Activated CD4-positive, alpha-beta T cell treated with anti-CD3 and anti-CD28 coated beads, Interleukin-2, amount 50 U/mL, for 48 hours (primary cell): ENCODE measurements around the gene SAAL1.

Experiments
- DNase-seq, 2 experiments: peaks; one replicate each; pipeline ENCODE4 v3.0.0-alpha.2; 2020

Gene SAAL1

GRCh38 chr11:18081551-18081950 is 24.3 kb downstream of the SAAL1 start:
- no peak for DNase-seq

- no peak for DNase-seq
Observed at GRCh38 chr11:18080451-18080850, 25.4 kb downstream of the SAAL1 start.

- DNase-seq, result no peak
Observed at GRCh38 chr11:18078909-18079308, 27.0 kb downstream of the SAAL1 start.

- DNase-seq, result no peak
Observed at GRCh38 chr11:18075444-18075843, 30.4 kb downstream of the SAAL1 start.

GRCh38 chr11:18071098-18071705 is 34.7 kb downstream of the SAAL1 start:
- DNase-seq, result no peak

- no peak for DNase-seq
Observed at GRCh38 chr11:18067372-18067771, 38.5 kb downstream of the SAAL1 start.

GRCh38 chr11:18066626-18067025 is 39.3 kb downstream of the SAAL1 start:
- DNase-seq, result no peak

- DNase-seq, result no peak
Observed at GRCh38 chr11:18065572-18065971, 40.3 kb downstream of the SAAL1 start.

GRCh38 chr11:18064450-18065054 is 41.3 kb downstream of the SAAL1 start:
- DNase-seq, result no peak

- no peak for DNase-seq
Observed at GRCh38 chr11:18063862-18064434, 41.9 kb downstream of the SAAL1 start.

- DNase-seq, result no peak
Observed at GRCh38 chr11:18063125-18063524, 42.8 kb downstream of the SAAL1 start.

GRCh38 chr11:18061351-18061750 is 44.5 kb downstream of the SAAL1 start:
- DNase-seq, result no peak

GRCh38 chr11:18056561-18057181 is 49.2 kb downstream of the SAAL1 start:
- no peak for DNase-seq

GRCh38 chr11:18054511-18055103 is 51.3 kb downstream of the SAAL1 start:
- no peak for DNase-seq

- no peak for DNase-seq
Observed at GRCh38 chr11:18050848-18051247, 55.0 kb downstream of the SAAL1 start.

- DNase-seq, result no peak
Observed at GRCh38 chr11:18046116-18046777, 59.6 kb downstream of the SAAL1 start, which contains the start of gene TPH1. TSS of gene TPH1 (minus strand) at chr11:18046269. CDS start at chr11:18040762, 5,507 bp downstream.

GRCh38 chr11:18036456-18036855 is 69.4 kb downstream of the SAAL1 start:
- no peak for DNase-seq
